Amniotic stem cell (primary cell): Measurements from ENCODE around the gene GJC2.

Experiments
- DNase-seq: peaks from one replicate; lab custom pipeline; 2025; lab: John Stamatoyannopoulos, UW

The GJC2 gene

GRCh38 chr1:228145463-228146416, 4.0 kb upstream of the GJC2 start:
- no peak for DNase-seq

- no peak for DNase-seq
These were observed 3.1 kb upstream of the GJC2 start for GRCh38 chr1:228146417-228147150.

GRCh38 chr1:228147151-228147693, 2.5 kb upstream of the GJC2 start:
- DNase-seq, result no peak

GRCh38 chr1:228147768-228148167, 2.0 kb upstream of the GJC2 start:
- DNase-seq, result no peak

- no peak for DNase-seq
These were observed 1.4 kb upstream of the GJC2 start for GRCh38 chr1:228148196-228148861.

GRCh38 chr1:228148935-228149405, 760 bp upstream of the GJC2 start:
- no peak for DNase-seq

- DNase-seq, result no peak
These were observed 360 bp downstream of the GJC2 start for GRCh38 chr1:228150120-228150460.

GRCh38 chr1:228150461-228151179, 890 bp downstream of the GJC2 start:
- DNase-seq, result no peak

- no peak for DNase-seq
These were observed 1.6 kb downstream of the GJC2 start for GRCh38 chr1:228151180-228151925.

- DNase-seq, result no peak
These were observed 2.6 kb downstream of the GJC2 start for GRCh38 chr1:228152097-228152917.

- no peak for DNase-seq
These were observed 3.2 kb downstream of the GJC2 start for GRCh38 chr1:228152918-228153258.

GRCh38 chr1:228154021-228154669, 4.4 kb downstream of the GJC2 start:
- DNase-seq, result no peak

- DNase-seq, result no peak
These were observed 5.2 kb downstream of the GJC2 start for GRCh38 chr1:228154670-228155571.

- DNase-seq, result no peak
These were observed 6.1 kb downstream of the GJC2 start for GRCh38 chr1:228155596-228156514.

- no peak for DNase-seq
These were observed 6.8 kb downstream of the GJC2 start for GRCh38 chr1:228156515-228156881.

GRCh38 chr1:228156941-228157728, 7.4 kb downstream of the GJC2 start:
- no peak for DNase-seq

GRCh38 chr1:228157729-228158126, 8.0 kb downstream of the GJC2 start:
- no peak for DNase-seq
